ENCODE data around the gene CGB8.

DNA sequence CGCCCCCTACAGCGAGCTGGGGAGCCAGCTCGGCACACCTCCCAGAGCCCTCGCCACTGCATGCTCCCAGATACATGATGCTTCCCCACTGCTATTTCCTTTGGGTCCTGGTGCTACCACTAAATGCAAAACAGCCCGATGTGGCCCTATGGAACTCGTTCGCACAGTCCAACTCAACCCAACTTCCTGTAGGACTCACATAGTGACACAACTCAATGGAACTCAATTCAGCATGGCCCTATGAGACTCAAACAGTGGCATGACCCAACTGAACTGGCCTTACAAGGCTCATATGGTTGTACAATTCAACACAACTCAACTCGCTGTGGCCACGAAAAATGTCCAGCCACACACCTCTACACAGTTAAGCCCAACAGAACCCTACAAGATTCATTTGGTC is 20.1 kb upstream of the CGB8 start:
- no peak for TF ChIP-seq CTCF (IDR thresholded peaks at IDR 0.05)
- no peak for TF ChIP-seq ZFP36 (IDR thresholded peaks at IDR 0.05; ENCODE audit: borderline replicate concordance, partially characterized antibody)
- TF ChIP-seq POLR2A (IDR thresholded peaks at IDR 0.05; ENCODE audit: low read length) = no peak
- no peak for TF ChIP-seq CHD4 (IDR thresholded peaks at IDR 0.05; ENCODE audit: borderline replicate concordance)
- TF ChIP-seq POLR2AphosphoS2 (conservative IDR thresholded peaks at IDR 0.05; ENCODE audit: low read length) = no peak
- TF ChIP-seq EP300 (IDR thresholded peaks at IDR 0.05) = no peak
- no peak for TF ChIP-seq HDAC2 (IDR thresholded peaks at IDR 0.05)
- no peak for TF ChIP-seq SREBF2 (IDR thresholded peaks at IDR 0.05)
- TF ChIP-seq PHF8 (IDR thresholded peaks at IDR 0.05; ENCODE audit: borderline replicate concordance, low read depth) = no peak
- no peak for TF ChIP-seq MAX (IDR thresholded peaks at IDR 0.05)
- no peak for TF ChIP-seq TP53 (CRISPR knock-in tag; IDR thresholded peaks at IDR 0.05)
- TF ChIP-seq, protein P1, sequence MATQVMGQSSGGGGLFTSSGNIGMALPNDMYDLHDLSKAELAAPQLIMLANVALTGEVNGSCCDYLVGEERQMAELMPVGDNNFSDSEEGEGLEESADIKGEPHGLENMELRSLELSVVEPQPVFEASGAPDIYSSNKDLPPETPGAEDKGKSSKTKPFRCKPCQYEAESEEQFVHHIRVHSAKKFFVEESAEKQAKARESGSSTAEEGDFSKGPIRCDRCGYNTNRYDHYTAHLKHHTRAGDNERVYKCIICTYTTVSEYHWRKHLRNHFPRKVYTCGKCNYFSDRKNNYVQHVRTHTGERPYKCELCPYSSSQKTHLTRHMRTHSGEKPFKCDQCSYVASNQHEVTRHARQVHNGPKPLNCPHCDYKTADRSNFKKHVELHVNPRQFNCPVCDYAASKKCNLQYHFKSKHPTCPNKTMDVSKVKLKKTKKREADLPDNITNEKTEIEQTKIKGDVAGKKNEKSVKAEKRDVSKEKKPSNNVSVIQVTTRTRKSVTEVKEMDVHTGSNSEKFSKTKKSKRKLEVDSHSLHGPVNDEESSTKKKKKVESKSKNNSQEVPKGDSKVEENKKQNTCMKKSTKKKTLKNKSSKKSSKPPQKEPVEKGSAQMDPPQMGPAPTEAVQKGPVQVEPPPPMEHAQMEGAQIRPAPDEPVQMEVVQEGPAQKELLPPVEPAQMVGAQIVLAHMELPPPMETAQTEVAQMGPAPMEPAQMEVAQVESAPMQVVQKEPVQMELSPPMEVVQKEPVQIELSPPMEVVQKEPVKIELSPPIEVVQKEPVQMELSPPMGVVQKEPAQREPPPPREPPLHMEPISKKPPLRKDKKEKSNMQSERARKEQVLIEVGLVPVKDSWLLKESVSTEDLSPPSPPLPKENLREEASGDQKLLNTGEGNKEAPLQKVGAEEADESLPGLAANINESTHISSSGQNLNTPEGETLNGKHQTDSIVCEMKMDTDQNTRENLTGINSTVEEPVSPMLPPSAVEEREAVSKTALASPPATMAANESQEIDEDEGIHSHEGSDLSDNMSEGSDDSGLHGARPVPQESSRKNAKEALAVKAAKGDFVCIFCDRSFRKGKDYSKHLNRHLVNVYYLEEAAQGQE (IDR thresholded peaks at IDR 0.05) = no peak
- no peak for TF ChIP-seq RAD21 (conservative IDR thresholded peaks at IDR 0.05 in 1 of 2, IDR thresholded peaks at IDR 0.05 in 1 of 2)
- no peak for TF ChIP-seq JUNB (IDR thresholded peaks at IDR 0.05)

All from A549 (cell line).